Activated CD8-positive, alpha-beta memory T cell treated with anti-CD3 and anti-CD28 coated beads, Interleukin-2, amount 50 U/mL, for 48 hours (primary cell): ENCODE data around the gene TMEM130.

ENCODE experiments used
- DNase-seq: peaks from one replicate; pipeline ENCODE4 v3.0.0-alpha.2; 2020

The TMEM130 gene

DNA sequence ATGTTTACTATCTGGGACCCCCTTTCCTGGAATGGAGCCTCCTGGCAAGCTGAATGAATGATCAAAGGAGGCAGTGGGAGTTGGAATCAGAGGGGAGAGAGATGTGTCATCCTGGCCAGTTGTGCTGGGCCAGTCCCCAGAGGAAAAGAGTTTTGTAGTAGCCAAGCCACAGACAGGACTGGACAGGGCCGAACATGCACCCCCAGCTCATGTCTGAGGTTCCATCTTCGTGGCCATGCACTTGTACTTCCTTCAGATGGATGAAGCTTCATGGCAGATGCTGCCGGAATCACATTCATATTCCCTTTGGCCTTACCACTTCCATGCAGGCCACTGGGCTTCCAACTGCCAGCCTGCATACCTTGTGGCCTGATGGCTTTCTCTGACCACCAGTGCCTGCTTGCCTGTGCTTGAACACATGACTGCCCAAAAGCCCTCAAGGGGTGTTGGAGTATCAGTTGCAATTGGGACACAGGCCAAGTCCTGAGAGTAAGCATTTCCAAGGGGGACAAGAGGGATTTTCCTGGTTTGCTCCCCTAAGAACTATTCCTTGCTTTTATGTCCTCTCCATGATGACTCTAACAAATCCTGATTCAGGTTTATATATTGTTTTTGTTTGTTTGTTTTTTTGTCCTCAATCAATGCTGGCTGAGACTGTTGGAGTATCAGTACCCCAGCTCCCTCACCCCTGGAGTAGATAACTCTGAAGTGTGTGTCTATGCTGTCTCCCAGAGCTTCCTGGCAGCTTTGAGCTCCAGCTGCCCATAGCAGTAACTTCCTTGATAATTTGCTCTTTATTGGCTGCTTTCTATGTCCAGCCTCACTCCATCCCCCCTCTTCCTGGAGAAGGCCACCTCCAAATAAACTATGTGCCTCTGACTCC lies 63.6 kb downstream of the TMEM130 start:
- no peak for DNase-seq

DNA sequence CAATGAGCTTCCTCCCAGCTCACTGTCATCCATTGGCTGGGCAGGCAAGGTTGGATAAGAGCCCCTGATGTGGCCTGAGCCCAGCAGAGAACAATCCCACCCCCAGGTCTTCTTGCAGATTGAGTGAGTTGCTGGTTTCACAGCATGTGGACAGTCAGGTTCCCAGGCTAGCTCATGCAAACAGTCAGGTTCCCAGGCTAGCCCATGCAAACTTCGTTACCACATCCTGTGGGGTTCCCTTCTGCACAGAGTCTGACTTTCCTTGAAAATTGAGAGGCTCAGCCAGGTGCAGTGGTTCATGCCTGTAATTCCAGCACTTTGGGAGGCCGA lies 67.1 kb downstream of the TMEM130 start:
- no peak for DNase-seq

DNA sequence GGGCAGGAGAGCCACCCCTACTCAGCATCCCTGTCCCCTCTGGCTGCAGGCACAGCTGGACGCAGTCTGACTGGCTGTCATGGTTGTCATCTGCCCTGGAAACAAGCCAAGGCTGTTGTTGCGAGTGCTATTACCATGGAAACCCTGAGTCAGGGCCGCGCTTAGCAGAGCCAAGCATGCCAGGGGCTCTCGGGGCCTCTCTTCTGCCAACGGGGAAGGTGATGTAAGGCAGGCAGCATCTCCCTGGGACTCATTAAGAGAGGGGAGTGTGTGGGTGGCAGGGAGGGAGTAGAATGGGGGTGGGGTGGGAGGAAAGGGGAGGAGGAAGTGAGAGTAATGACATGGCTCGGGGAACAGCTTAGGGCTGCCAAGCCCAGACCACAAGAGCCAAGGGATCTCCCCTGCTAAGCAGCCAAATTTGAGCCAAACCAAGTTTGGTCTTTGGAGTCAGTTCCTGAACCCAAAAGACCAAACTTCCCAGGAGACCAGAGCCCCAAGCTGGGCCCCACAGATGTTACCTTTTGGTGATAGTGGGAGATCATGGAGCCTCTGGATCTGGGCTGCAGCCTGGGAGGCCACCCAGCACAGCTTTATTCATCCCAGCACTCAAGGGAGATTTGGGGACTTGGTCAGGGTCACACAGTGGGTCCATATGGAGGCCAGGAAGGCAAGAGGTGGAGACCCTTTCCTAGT lies 67.6 kb downstream of the TMEM130 start:
- peak; percentile 60 for DNase-seq

DNA sequence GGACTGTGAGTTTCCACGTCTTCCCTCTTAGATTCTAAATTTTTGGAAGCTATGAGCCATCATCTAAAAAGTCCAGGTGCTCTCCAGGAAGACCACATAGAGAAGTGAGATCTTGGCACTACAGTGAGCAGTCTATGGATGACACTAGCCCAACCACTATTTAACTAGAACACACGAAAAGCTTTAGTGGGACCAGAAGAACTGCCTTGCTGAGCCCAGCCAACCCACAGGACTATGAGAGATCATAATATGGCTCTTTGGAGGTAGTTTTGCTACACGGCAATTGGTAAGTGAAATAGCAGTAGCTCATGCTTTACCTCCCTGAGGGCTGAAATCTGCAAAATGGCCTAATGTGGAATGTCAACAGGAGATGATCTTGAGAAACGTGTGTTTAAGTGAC lies 68.8 kb downstream of the TMEM130 start:
- DNase-seq, result no peak

DNA sequence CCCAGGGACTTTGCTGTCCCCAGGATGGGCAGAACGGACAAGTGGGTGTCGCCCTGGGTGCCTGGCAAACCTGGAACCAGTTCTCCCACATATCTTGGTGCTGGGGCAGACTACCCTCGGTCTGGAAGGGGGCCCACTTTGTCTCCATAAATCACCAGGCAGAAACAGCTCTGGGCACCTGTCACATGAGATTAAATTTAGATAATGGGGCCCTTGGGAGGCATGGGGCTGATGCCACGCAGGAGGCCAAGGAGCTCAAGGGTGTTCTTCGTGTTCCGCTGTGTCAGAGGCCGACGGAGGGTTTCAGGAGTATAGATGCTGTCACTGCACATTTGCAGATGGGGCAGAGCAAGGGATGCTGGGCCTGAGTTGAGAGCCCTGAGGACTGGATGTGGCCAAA lies 72.7 kb downstream of the TMEM130 start:
- no peak for DNase-seq
